Karpas-422 (cell line): ENCODE results near the gene CACNB2. TPM values are rescaled to one million over a fixed set of nuclear protein-coding genes. Genes with fewer than 3 reads are reported as not detected.

Experiments used
- DNase-seq: peaks from one replicate; pipeline ENCODE4 v3.0.0-alpha.2; 2015
- H2AFZ ChIP-seq: fragments of 200-600 bp; sonication (generic); 2 replicates; pipeline ENCODE4 v1.6.1; 2014; ENCODE audit warnings: antibody characterized with exemption, low read length, mixed read lengths
- H3K27ac ChIP-seq: fragments of 200-600 bp; sonication (generic); 2 replicates; pipeline ENCODE4 v1.5.1; 2014; ENCODE audit warnings: mild to moderate bottlenecking, low read length, moderate library complexity
- H3K27me3 ChIP-seq: fragments of 200-600 bp; sonication (generic); 2 replicates; pipeline ENCODE4 v1.6.1; 2014; ENCODE audit warnings: low read length, mixed read lengths
- H3K36me3 ChIP-seq: fragments of 200-600 bp; sonication (generic); 2 replicates; pipeline ENCODE4 v1.6.1; 2014; ENCODE audit warnings: low read length, mixed read lengths; ENCODE audit not compliant: insufficient read depth
- H3K4me1 ChIP-seq: fragments of 200-600 bp; sonication (generic); 2 replicates; pipeline ENCODE4 v1.6.1; 2014; ENCODE audit warnings: mild to moderate bottlenecking, low read length, mixed read lengths
- H3K4me2 ChIP-seq: fragments of 200-600 bp; sonication (generic); 2 replicates; pipeline ENCODE4 v1.6.1; 2014; ENCODE audit warnings: low read length, low read depth, mild to moderate bottlenecking; ENCODE audit not compliant: poor library complexity, severe bottlenecking
- H3K4me3 ChIP-seq: fragments of 200-600 bp; sonication (generic); 2 replicates; pipeline ENCODE4 v1.5.1; 2014; ENCODE audit warnings: mild to moderate bottlenecking, antibody characterized with exemption, low read length, mixed read lengths
- H3K79me2 ChIP-seq: fragments of 200-600 bp; sonication (generic); 2 replicates; pipeline ENCODE4 v1.6.1; 2014; ENCODE audit warnings: mild to moderate bottlenecking, low read length, mixed read lengths
- H3K9ac ChIP-seq: fragments of 200-600 bp; sonication (generic); 2 replicates; pipeline ENCODE4 v1.6.0; 2014; ENCODE audit warnings: low read length
- H3K9me2 ChIP-seq: fragments of 200-600 bp; sonication (generic), shearing (Covaris generic); replicated peaks from 2 replicates; pipeline ENCODE4 v1.6.0; 2014; ENCODE audit warnings: mild to moderate bottlenecking, low read length, moderate library complexity; ENCODE audit not compliant: insufficient read depth
- H3K9me3 ChIP-seq: fragments of 300-700, 200-600 bp; sonication (generic); 2 replicates; pipeline ENCODE4 v1.6.1; 2014; ENCODE audit warnings: low read length, mixed read lengths
- H4K20me1 ChIP-seq: fragments of 200-600 bp; sonication (generic); 2 replicates; pipeline ENCODE4 v1.6.1; 2014; ENCODE audit warnings: mild to moderate bottlenecking, antibody characterized with exemption, low read length, low read depth; ENCODE audit not compliant: insufficient read depth
- total RNA-seq: library from RNA; depleted of rRNA; stranded (reverse); fragments of >200 nt; shearing (Covaris generic); gene quantifications from 2 replicates; pipeline ENCODE4 v1.2.3, GENCODE V29; 2014; ENCODE audit warnings: low replicate concordance

Gene CACNB2
- total RNA-seq, 1 experiment from 2014 or later: not detected

GRCh38 chr10:18400906-18401245 is 260.7 kb downstream of the CACNB2 start:
- no peaks in the 10 kb centered on the region for H3K9me3 ChIP-seq
- no peaks in the 10 kb centered on the region for H4K20me1 ChIP-seq
- no peaks in the 10 kb centered on the region for H3K4me1 ChIP-seq
- no peak for DNase-seq
- H3K9me2 ChIP-seq: no peaks in the 10 kb centered on the region
- H3K27ac ChIP-seq: no peak overlapping the region
- no peak overlapping the region for H3K4me3 ChIP-seq
- H3K27me3 ChIP-seq: no peaks in the 10 kb centered on the region
- H2AFZ ChIP-seq: no peak overlapping the region
- no peaks in the 10 kb centered on the region for H3K36me3 ChIP-seq
- H3K79me2 ChIP-seq: no peaks in the 10 kb centered on the region
- no peak overlapping the region for H3K9ac ChIP-seq
- no peak overlapping the region for H3K4me2 ChIP-seq

GRCh38 chr10:18401416-18402195 is 261.4 kb downstream of the CACNB2 start:
- H3K79me2 ChIP-seq: no peaks in the 10 kb centered on the region
- H3K4me3 ChIP-seq: no peak overlapping the region
- DNase-seq: no peak
- H3K4me1 ChIP-seq: no peaks in the 10 kb centered on the region
- H3K27me3 ChIP-seq: no peaks in the 10 kb centered on the region
- H3K9me3 ChIP-seq: no peaks in the 10 kb centered on the region
- no peaks in the 10 kb centered on the region for H3K9me2 ChIP-seq
- no peaks in the 10 kb centered on the region for H4K20me1 ChIP-seq
- H3K36me3 ChIP-seq: no peaks in the 10 kb centered on the region
- no peak overlapping the region for H3K4me2 ChIP-seq
- no peak overlapping the region for H3K27ac ChIP-seq
- H3K9ac ChIP-seq: no peak overlapping the region
- no peak overlapping the region for H2AFZ ChIP-seq

- H3K4me3 ChIP-seq: no peak overlapping the region
- no peaks in the 10 kb centered on the region for H3K4me1 ChIP-seq
- H3K27ac ChIP-seq: no peak overlapping the region
- no peak overlapping the region for H2AFZ ChIP-seq
- H3K9me2 ChIP-seq: no peaks in the 10 kb centered on the region
- H3K27me3 ChIP-seq: no peaks in the 10 kb centered on the region
- no peak overlapping the region for H3K9ac ChIP-seq
- no peaks in the 10 kb centered on the region for H3K79me2 ChIP-seq
- H3K9me3 ChIP-seq: no peaks in the 10 kb centered on the region
- H3K4me2 ChIP-seq: no peak overlapping the region
- no peaks in the 10 kb centered on the region for H3K36me3 ChIP-seq
- no peak for DNase-seq
- no peaks in the 10 kb centered on the region for H4K20me1 ChIP-seq
Observed at GRCh38 chr10:18402853-18403252, 262.6 kb downstream of the CACNB2 start.

GRCh38 chr10:18404530-18404929 is 264.3 kb downstream of the CACNB2 start:
- no peaks in the 10 kb centered on the region for H3K27me3 ChIP-seq
- no peak overlapping the region for H3K9ac ChIP-seq
- no peaks in the 10 kb centered on the region for H3K9me2 ChIP-seq
- no peaks in the 10 kb centered on the region for H4K20me1 ChIP-seq
- no peak overlapping the region for H3K4me3 ChIP-seq
- no peaks in the 10 kb centered on the region for H3K9me3 ChIP-seq
- no peaks in the 10 kb centered on the region for H3K4me1 ChIP-seq
- H3K36me3 ChIP-seq: no peaks in the 10 kb centered on the region
- peak overlapping the region; percentile 20; the same call in 1 of the 2 replicates for H2AFZ ChIP-seq
- DNase-seq: no peak
- no peak overlapping the region for H3K27ac ChIP-seq
- H3K4me2 ChIP-seq: no peak overlapping the region
- no peaks in the 10 kb centered on the region for H3K79me2 ChIP-seq

DNA sequence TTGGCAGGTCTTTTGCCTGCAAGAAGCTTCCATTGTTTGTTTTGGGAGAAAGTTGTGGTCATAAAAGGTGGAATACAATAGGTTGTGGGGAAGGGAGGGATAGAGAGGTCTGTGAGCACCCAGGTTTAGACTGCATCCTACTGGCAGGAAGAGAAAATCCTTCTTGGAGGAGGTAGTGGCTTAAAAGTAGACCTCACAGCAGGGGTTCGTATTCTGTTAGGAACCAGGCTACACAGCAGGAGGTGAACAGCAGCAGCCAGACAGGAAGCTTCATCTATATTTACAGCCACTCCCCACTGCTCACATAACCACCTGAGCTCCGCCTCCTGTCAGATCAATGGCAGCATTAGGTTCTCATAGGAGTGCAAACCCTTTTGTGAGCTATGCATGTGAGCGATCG is 265.9 kb downstream of the CACNB2 start:
- no peak for DNase-seq
- H3K9me3 ChIP-seq: no peaks in the 10 kb centered on the region
- no peaks in the 10 kb centered on the region for H3K79me2 ChIP-seq
- no peaks in the 10 kb centered on the region for H3K9me2 ChIP-seq
- no peak overlapping the region for H3K4me2 ChIP-seq
- H3K4me3 ChIP-seq: no peak overlapping the region
- H2AFZ ChIP-seq: no peak overlapping the region
- H3K4me1 ChIP-seq: no peaks in the 10 kb centered on the region
- H3K27me3 ChIP-seq: no peaks in the 10 kb centered on the region
- no peak overlapping the region for H3K9ac ChIP-seq
- H3K27ac ChIP-seq: no peak overlapping the region
- no peaks in the 10 kb centered on the region for H4K20me1 ChIP-seq
- no peaks in the 10 kb centered on the region for H3K36me3 ChIP-seq

GRCh38 chr10:18409599-18410397 is 269.6 kb downstream of the CACNB2 start:
- no peaks in the 10 kb centered on the region for H3K36me3 ChIP-seq
- no peak overlapping the region for H3K4me2 ChIP-seq
- no peaks in the 10 kb centered on the region for H4K20me1 ChIP-seq
- H3K27me3 ChIP-seq: no peaks in the 10 kb centered on the region
- no peak overlapping the region for H3K4me3 ChIP-seq
- no peak overlapping the region for H3K27ac ChIP-seq
- no peak overlapping the region for H3K9ac ChIP-seq
- DNase-seq: no peak
- no peaks in the 10 kb centered on the region for H3K9me2 ChIP-seq
- H3K4me1 ChIP-seq: no peaks in the 10 kb centered on the region
- no peak overlapping the region for H2AFZ ChIP-seq
- H3K9me3 ChIP-seq: no peaks in the 10 kb centered on the region
- no peaks in the 10 kb centered on the region for H3K79me2 ChIP-seq

- Histone ChIP-seq H3K4me1 (peaks cover 5% of the 10 kb centered on the region), H3K27me3 (no peaks in the 10 kb centered on the region), H3K36me3 (no peaks in the 10 kb centered on the region), H3K4me3 (no peak overlapping the region), H3K4me2 (no peak overlapping the region), H3K9me2 (no peaks in the 10 kb centered on the region), H4K20me1 (no peaks in the 10 kb centered on the region), H2AFZ (no peak overlapping the region), H3K9me3 (no peaks in the 10 kb centered on the region), H3K9ac (no peak overlapping the region), H3K27ac (no peak overlapping the region), H3K79me2 (no peaks in the 10 kb centered on the region)
- no peak for DNase-seq
Observed at GRCh38 chr10:18414061-18414460, 273.8 kb downstream of the CACNB2 start.

- Histone ChIP-seq H3K27ac (no peak overlapping the region), H3K4me1 (peaks cover 5% of the 10 kb centered on the region), H3K4me3 (no peak overlapping the region), H3K9ac (no peak overlapping the region), H3K9me3 (no peaks in the 10 kb centered on the region), H3K27me3 (no peaks in the 10 kb centered on the region), H2AFZ (no peak overlapping the region), H3K4me2 (no peak overlapping the region), H4K20me1 (no peaks in the 10 kb centered on the region), H3K79me2 (no peaks in the 10 kb centered on the region), H3K9me2 (no peaks in the 10 kb centered on the region), H3K36me3 (no peaks in the 10 kb centered on the region)
- DNase-seq: no peak
Observed at GRCh38 chr10:18417950-18418527, 277.8 kb downstream of the CACNB2 start.
